Astrocyte (in vitro differentiated cells and primary cell): ENCODE data around the gene GTPBP6. TPM values are rescaled to one million over a fixed set of nuclear protein-coding genes. Genes with fewer than 3 reads are reported as not detected.

Experiments
- DNase-seq: peaks from one replicate; pipeline ENCODE4 v3.0.0-alpha.2; 2010; ENCODE audit warnings: low read depth
- FAIRE-seq: peaks from 2 replicates; lab custom pipeline; 2011; peaks lifted over from hg19 to GRCh38; lab: Jason Lieb, UNC
- H2AFZ ChIP-seq: 2 replicates; pipeline ENCODE4 v1.6.0; 2012; ENCODE audit warnings: low read depth, low read length, inconsistent platforms
- H3K27ac ChIP-seq: 2 replicates; pipeline ENCODE4 v1.5.1; 2011; ENCODE audit warnings: low read depth, low read length, inconsistent platforms
- H3K27me3 ChIP-seq: 2 replicates; pipeline ENCODE4 v1.6.0; 2011; ENCODE audit warnings: low read length, inconsistent platforms; ENCODE audit not compliant: insufficient read depth
- H3K36me3 ChIP-seq: 2 replicates; pipeline ENCODE4 v1.5.1; 2011; ENCODE audit warnings: low read length, inconsistent platforms; ENCODE audit not compliant: insufficient read depth
- H3K4me1 ChIP-seq: 2 replicates; pipeline ENCODE4 v1.5.1; 2011; ENCODE audit warnings: low read length, inconsistent platforms; ENCODE audit not compliant: insufficient read depth
- H3K4me2 ChIP-seq: 2 replicates; pipeline ENCODE4 v1.6.0; 2012; ENCODE audit warnings: low read length, inconsistent platforms
- H3K4me3 ChIP-seq: 2 replicates; pipeline ENCODE4 v1.5.1; 2011; ENCODE audit warnings: low read depth, mild to moderate bottlenecking, low read length, inconsistent platforms; ENCODE audit not compliant: insufficient read depth
- H3K79me2 ChIP-seq: 2 replicates; pipeline ENCODE4 v1.6.0; 2012; ENCODE audit warnings: mild to moderate bottlenecking, low read length, inconsistent platforms; ENCODE audit not compliant: insufficient read depth
- H3K9ac ChIP-seq: 2 replicates; pipeline ENCODE4 v1.6.0; 2012; ENCODE audit warnings: mild to moderate bottlenecking, low read length, inconsistent platforms
- H3K9me3 ChIP-seq: 2 replicates; pipeline ENCODE4 v1.5.1; 2012; ENCODE audit warnings: low read depth, mild to moderate bottlenecking, low read length, inconsistent platforms; ENCODE audit not compliant: insufficient read depth
- H4K20me1 ChIP-seq: 2 replicates; pipeline ENCODE4 v1.6.0; 2012; ENCODE audit warnings: low read length, inconsistent platforms; ENCODE audit not compliant: insufficient read depth
- H3K27ac Mint-ChIP-seq: one replicate; pipeline ENCODE4 v1.8.0; 2021; ENCODE audit warnings: mild to moderate bottlenecking, mixed read lengths; ENCODE audit not compliant: unreplicated experiment
- H3K27me3 Mint-ChIP-seq: one replicate; pipeline ENCODE4 v1.8.0; 2021; ENCODE audit warnings: low read depth, mixed read lengths; ENCODE audit not compliant: unreplicated experiment
- H3K36me3 Mint-ChIP-seq: one replicate; pipeline ENCODE4 v1.8.0; 2021; ENCODE audit warnings: low read depth, mixed read lengths; ENCODE audit not compliant: unreplicated experiment
- H3K4me1 Mint-ChIP-seq: one replicate; pipeline ENCODE4 v1.8.0; 2021; ENCODE audit warnings: low read depth, mixed read lengths; ENCODE audit not compliant: unreplicated experiment
- H3K4me3 Mint-ChIP-seq: one replicate; pipeline ENCODE4 v1.8.0; 2021; ENCODE audit warnings: mild to moderate bottlenecking, moderate library complexity, mixed read lengths; ENCODE audit not compliant: unreplicated experiment
- H3K9me3 Mint-ChIP-seq: one replicate; pipeline ENCODE4 v1.8.0; 2021; ENCODE audit warnings: mild to moderate bottlenecking, mixed read lengths; ENCODE audit not compliant: unreplicated experiment
- CTCF ChIP-seq: IDR thresholded peaks from 2 replicates; pipeline ENCODE4 v1.5.1; 2011; ENCODE audit warnings: low read depth, mild to moderate bottlenecking, inconsistent platforms, low read length, moderate library complexity; ENCODE audit not compliant: insufficient read depth
- EZH2 ChIP-seq: IDR thresholded peaks from 2 replicates; pipeline ENCODE4 v1.6.1; 2012; ENCODE audit warnings: mild to moderate bottlenecking, low read length, inconsistent platforms; ENCODE audit not compliant: insufficient read depth
- total RNA-seq: library from RNA; stranded (reverse); gene quantifications from 2 replicates; pipeline ENCODE4 v1.2.1, GENCODE V29; 2021

The GTPBP6 gene
- total RNA-seq, 1 donor from 2014 or later: 30.5 TPM

DNA sequence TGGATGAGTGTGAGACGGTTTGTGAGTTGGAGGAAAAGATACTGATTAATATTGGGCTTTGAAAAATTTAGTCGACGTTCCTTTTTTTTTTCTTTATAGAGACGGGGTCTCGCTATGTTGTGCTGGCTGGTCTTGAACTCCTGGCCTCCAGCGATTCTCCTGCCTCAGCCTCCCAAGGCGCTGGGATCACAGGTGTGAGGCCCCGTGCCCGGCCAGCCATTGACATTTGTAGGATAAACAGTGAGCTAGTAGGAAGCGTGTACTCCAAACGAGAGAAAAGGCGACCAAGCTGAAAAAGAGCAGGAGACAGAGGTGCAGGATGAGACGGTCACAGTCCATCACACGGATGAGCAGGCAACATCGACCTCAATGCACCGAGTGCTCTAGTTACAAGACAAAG is 48.8 kb upstream of the GTPBP6 start:
- Histone ChIP-seq H3K4me1 (peaks cover 5% of the 10 kb centered on the region), H4K20me1 (peaks cover 10% of the 10 kb centered on the region), H3K9ac (no peak overlapping the region), H2AFZ (no peak overlapping the region), H3K36me3 (no peaks in the 10 kb centered on the region), H3K27ac (no peak overlapping the region), H3K4me3 (no peak overlapping the region), H3K27me3 (peaks cover 4% of the 10 kb centered on the region), H3K4me2 (no peak overlapping the region), H3K9me3 (no peaks in the 10 kb centered on the region), H3K79me2 (peaks cover 21% of the 10 kb centered on the region)
- Mint-ChIP-seq H3K36me3 (peaks cover 8% of the 10 kb centered on the region), H3K4me1 (peaks cover 18% of the 10 kb centered on the region), H3K27me3 (no peaks in the 10 kb centered on the region), H3K27ac (peak overlapping the region; percentile 4), H3K4me3 (peak overlapping the region; percentile 1), H3K9me3 (no peaks in the 10 kb centered on the region)
- FAIRE-seq (no peak), DNase-seq (no peak)
- no peak for TF ChIP-seq EZH2

DNA sequence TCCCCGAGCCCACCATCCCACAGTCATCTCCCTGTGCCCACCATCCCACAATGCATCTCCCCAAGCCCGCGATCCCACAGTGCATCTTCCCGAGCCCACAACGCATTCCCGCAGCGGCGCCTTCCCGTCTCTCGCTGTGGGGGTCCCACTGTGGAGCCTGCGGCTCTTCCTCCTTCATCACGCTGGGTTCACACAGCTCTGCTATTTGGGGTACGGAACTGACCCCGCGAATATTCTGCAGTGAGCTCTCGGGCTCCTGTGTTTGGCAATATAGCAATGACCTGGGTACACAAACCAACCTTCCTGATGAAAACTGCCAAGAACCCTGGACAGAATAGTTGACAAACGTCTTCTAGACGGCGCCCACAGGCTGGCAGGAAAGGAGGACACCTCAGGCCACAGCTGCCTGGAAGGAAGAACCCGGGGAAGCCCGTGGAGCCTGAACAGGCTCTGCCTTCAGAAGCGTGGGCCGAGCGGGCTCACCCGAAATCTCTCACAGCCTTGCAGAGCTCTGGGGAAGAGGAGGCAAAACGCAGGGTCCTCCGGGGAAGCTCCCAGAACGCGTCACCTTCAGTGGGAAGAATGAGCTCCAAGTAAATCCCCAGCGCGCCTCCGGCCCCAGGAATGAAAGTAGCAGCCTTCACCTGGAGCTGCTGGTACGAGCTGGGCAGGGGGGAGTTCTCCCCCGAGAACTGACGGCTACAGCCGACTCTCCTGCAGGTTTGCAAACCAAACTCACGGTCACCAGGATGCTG is 45.2 kb upstream of the GTPBP6 start:
- Histone ChIP-seq H3K79me2 (peaks cover 14% of the 10 kb centered on the region), H3K9me3 (peaks cover 9% of the 10 kb centered on the region), H3K36me3 (no peaks in the 10 kb centered on the region), H3K4me1 (peaks cover 2% of the 10 kb centered on the region), H3K27me3 (no peaks in the 10 kb centered on the region), H3K4me3 (no peak overlapping the region), H4K20me1 (no peaks in the 10 kb centered on the region), H3K9ac (no peak overlapping the region), H3K4me2 (no peak overlapping the region), H3K27ac (no peak overlapping the region), H2AFZ (no peak overlapping the region)
- TF ChIP-seq CTCF (no peak), EZH2 (no peak)
- FAIRE-seq: no peak
- no peak for DNase-seq
- no peak overlapping the region for H3K27ac Mint-ChIP-seq
- no peaks in the 10 kb centered on the region for H3K27me3 Mint-ChIP-seq
- peaks cover 26% of the 10 kb centered on the region for H3K36me3 Mint-ChIP-seq
- peaks cover 4% of the 10 kb centered on the region for H3K4me1 Mint-ChIP-seq
- no peak overlapping the region for H3K4me3 Mint-ChIP-seq
- H3K9me3 Mint-ChIP-seq: peaks cover 15% of the 10 kb centered on the region

DNA sequence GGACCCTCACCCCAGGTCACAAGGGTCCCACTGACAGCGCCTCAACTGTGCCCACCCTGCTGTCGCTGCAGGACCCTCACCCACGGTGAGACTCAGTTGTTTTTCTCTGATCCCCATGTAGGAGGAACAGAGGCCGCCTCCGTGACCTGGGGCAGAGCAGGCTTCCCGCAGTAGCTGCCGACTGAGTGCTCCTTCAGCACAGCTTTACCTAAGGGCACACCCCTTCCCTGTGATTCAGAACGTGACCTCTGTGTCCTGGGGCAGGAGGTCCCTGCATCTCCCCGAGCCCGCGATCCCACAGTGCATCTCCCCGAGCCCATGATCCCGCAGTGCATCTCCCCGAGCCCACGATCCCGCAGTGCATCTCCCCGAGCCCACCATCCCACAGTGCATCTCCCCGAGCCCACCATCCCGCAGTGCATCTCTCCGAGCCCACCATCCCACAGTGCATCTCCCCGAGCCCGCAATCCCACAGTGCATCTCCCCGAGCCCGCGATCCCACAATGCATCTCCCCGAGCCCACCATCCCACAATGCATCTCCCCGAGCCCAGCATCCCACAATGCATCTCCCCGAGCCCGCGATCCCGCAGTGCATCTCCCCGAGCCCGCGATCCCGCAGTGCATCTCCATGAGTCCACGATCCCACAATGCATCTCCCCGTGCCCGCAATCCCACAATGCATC is 44.5 kb upstream of the GTPBP6 start:
- Histone ChIP-seq H3K79me2 (peaks cover 14% of the 10 kb centered on the region), H3K4me2 (no peak overlapping the region), H4K20me1 (no peaks in the 10 kb centered on the region), H3K9me3 (peaks cover 9% of the 10 kb centered on the region), H2AFZ (no peak overlapping the region), H3K36me3 (no peaks in the 10 kb centered on the region), H3K27me3 (no peaks in the 10 kb centered on the region), H3K9ac (no peak overlapping the region), H3K4me1 (no peaks in the 10 kb centered on the region), H3K27ac (no peak overlapping the region), H3K4me3 (no peak overlapping the region)
- H3K4me1 Mint-ChIP-seq: peaks cover 4% of the 10 kb centered on the region
- no peak for FAIRE-seq
- peaks cover 15% of the 10 kb centered on the region for H3K9me3 Mint-ChIP-seq
- DNase-seq: no peak
- H3K27ac Mint-ChIP-seq: no peak overlapping the region
- peaks cover 29% of the 10 kb centered on the region for H3K36me3 Mint-ChIP-seq
- H3K27me3 Mint-ChIP-seq: no peaks in the 10 kb centered on the region
- no peak overlapping the region for H3K4me3 Mint-ChIP-seq
- TF ChIP-seq CTCF (no peak), EZH2 (no peak)
